PFSK-1 (cell line): Measurements from ENCODE around the gene PPA2.

Experiments used
- FOXP2 ChIP-seq: optimal IDR thresholded peaks from 2 replicates; pipeline ENCODE3; 2011; ENCODE audit warnings: borderline replicate concordance, control low read depth, inconsistent platforms; ENCODE audit not compliant: insufficient read depth; ENCODE audit errors: extremely low read length, extremely low read depth
- POLR2AphosphoS5 ChIP-seq: IDR thresholded peaks from 2 replicates; pipeline ENCODE4 v1.6.1; 2012; ENCODE audit warnings: low read depth, mild to moderate bottlenecking, control low read depth, low read length, moderate library complexity
- SIN3A ChIP-seq: IDR thresholded peaks from 2 replicates; pipeline ENCODE4 v1.6.1; 2012; ENCODE audit warnings: mild to moderate bottlenecking, low read length, moderate library complexity, borderline replicate concordance; ENCODE audit not compliant: insufficient read depth
- TAF1 ChIP-seq: IDR thresholded peaks from 2 replicates; pipeline ENCODE4 v1.6.1; 2012; ENCODE audit warnings: low read length, control low read depth, borderline replicate concordance; ENCODE audit not compliant: insufficient read depth
- TF ChIP-seq, protein P1 (sequence below), 2 experiments: IDR thresholded peaks; 2 replicates each; pipeline versions ENCODE4 v1.6.1 to v1.8.0; 2011 to 2012; ENCODE audit warnings: low read depth in 2 of 2, low read length in 2 of 2, control low read depth in 1 of 2, inconsistent platforms in 1 of 2, mild to moderate bottlenecking in 1 of 2, moderate library complexity in 1 of 2; ENCODE audit not compliant: insufficient read depth in 1 of 2

DNA sequence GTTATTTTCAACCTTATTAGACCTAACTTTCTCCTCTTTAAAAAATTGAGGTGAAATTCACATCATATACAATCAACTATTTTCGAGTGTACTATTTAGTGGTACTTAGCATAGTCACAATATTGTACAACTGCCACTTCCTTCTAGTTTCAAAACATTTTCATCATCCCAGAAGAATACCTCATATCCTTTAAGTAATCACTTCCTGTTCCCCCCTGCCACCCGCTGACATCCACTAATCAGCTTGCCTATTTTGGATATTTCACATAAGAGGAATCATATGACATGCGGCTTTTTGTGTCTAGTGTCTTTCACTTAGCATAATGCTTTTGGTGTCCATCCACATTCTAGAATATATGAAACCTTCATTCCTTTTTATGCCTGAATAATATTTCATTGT, 10.0 kb upstream of the PPA2 start:
- TF ChIP-seq, protein P1, sequence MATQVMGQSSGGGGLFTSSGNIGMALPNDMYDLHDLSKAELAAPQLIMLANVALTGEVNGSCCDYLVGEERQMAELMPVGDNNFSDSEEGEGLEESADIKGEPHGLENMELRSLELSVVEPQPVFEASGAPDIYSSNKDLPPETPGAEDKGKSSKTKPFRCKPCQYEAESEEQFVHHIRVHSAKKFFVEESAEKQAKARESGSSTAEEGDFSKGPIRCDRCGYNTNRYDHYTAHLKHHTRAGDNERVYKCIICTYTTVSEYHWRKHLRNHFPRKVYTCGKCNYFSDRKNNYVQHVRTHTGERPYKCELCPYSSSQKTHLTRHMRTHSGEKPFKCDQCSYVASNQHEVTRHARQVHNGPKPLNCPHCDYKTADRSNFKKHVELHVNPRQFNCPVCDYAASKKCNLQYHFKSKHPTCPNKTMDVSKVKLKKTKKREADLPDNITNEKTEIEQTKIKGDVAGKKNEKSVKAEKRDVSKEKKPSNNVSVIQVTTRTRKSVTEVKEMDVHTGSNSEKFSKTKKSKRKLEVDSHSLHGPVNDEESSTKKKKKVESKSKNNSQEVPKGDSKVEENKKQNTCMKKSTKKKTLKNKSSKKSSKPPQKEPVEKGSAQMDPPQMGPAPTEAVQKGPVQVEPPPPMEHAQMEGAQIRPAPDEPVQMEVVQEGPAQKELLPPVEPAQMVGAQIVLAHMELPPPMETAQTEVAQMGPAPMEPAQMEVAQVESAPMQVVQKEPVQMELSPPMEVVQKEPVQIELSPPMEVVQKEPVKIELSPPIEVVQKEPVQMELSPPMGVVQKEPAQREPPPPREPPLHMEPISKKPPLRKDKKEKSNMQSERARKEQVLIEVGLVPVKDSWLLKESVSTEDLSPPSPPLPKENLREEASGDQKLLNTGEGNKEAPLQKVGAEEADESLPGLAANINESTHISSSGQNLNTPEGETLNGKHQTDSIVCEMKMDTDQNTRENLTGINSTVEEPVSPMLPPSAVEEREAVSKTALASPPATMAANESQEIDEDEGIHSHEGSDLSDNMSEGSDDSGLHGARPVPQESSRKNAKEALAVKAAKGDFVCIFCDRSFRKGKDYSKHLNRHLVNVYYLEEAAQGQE (IDR thresholded peaks at IDR 0.05; ENCODE audit: insufficient read depth in 1 of 2, low read depth in 2 of 2, low read length in 2 of 2) = no peak
- no peak for TF ChIP-seq POLR2AphosphoS5
- no peak for TF ChIP-seq TAF1
- no peak for TF ChIP-seq SIN3A
- TF ChIP-seq FOXP2 = no peak
